ENCODE results near the gene VTI1A.

VTI1A gene

GRCh38 chr10:112756235-112756527 lies 309.2 kb downstream of the VTI1A start:
- no peak for DNase-seq (ENCODE audit: low read depth)

- no peak for DNase-seq (ENCODE audit: low read depth)
Observed at GRCh38 chr10:112758961-112759360, 311.9 kb downstream of the VTI1A start.

GRCh38 chr10:112759496-112759895 lies 312.5 kb downstream of the VTI1A start:
- no peak for DNase-seq (ENCODE audit: low read depth)

GRCh38 chr10:112761256-112761655 lies 314.2 kb downstream of the VTI1A start:
- DNase-seq (ENCODE audit: low read depth), result no peak

- peak; percentile 94 for DNase-seq (ENCODE audit: low read depth)
Observed at GRCh38 chr10:112763916-112764520, 317.0 kb downstream of the VTI1A start.

- DNase-seq (ENCODE audit: low read depth), result no peak
Observed at GRCh38 chr10:112765717-112766235, 318.8 kb downstream of the VTI1A start.

- DNase-seq (ENCODE audit: low read depth), result no peak
Observed at GRCh38 chr10:112766636-112767035, 319.6 kb downstream of the VTI1A start.

- peak; percentile 23 for DNase-seq (ENCODE audit: low read depth)
Observed at GRCh38 chr10:112767156-112767555, 320.1 kb downstream of the VTI1A start.

GRCh38 chr10:112768121-112768520 lies 321.1 kb downstream of the VTI1A start:
- DNase-seq (ENCODE audit: low read depth), result no peak

GRCh38 chr10:112769081-112769480 lies 322.1 kb downstream of the VTI1A start:
- no peak for DNase-seq (ENCODE audit: low read depth)

- no peak for DNase-seq (ENCODE audit: low read depth)
Observed at GRCh38 chr10:112769611-112770370, 322.8 kb downstream of the VTI1A start.

GRCh38 chr10:112771733-112772132 lies 324.7 kb downstream of the VTI1A start:
- no peak for DNase-seq (ENCODE audit: low read depth)

GRCh38 chr10:112773783-112774182 lies 326.8 kb downstream of the VTI1A start:
- DNase-seq (ENCODE audit: low read depth), result no peak

GRCh38 chr10:112774210-112774609 lies 327.2 kb downstream of the VTI1A start:
- no peak for DNase-seq (ENCODE audit: low read depth)

- no peak for DNase-seq (ENCODE audit: low read depth)
Observed at GRCh38 chr10:112774798-112775197, 327.8 kb downstream of the VTI1A start.

GRCh38 chr10:112775381-112775780 lies 328.4 kb downstream of the VTI1A start:
- no peak for DNase-seq (ENCODE audit: low read depth)

- no peak for DNase-seq (ENCODE audit: low read depth)
Observed at GRCh38 chr10:112775892-112776674, 329.1 kb downstream of the VTI1A start.

- DNase-seq (ENCODE audit: low read depth), result no peak
Observed at GRCh38 chr10:112778579-112778978, 331.6 kb downstream of the VTI1A start.

GRCh38 chr10:112779025-112779770 lies 332.2 kb downstream of the VTI1A start:
- no peak for DNase-seq (ENCODE audit: low read depth)

- DNase-seq (ENCODE audit: low read depth), result no peak
Observed at GRCh38 chr10:112782200-112782907, 335.3 kb downstream of the VTI1A start.

GRCh38 chr10:112783351-112784021 lies 336.5 kb downstream of the VTI1A start:
- DNase-seq (ENCODE audit: low read depth), result no peak
